ENCODE data around the gene HMCN2.

- TF ChIP-seq CTCF (IDR thresholded peaks at IDR 0.05) (no peak), POLR2A (IDR thresholded peaks at IDR 0.05) (no peak)
Observed at GRCh38 chr9:130352081-130352480, 86.5 kb downstream of the HMCN2 start.
